Liver (tissue), 3 donors: Measurements from ENCODE around the gene TMEM86B.
A peak's percentile ranks its signal among the peaks of the same experiment; 100 is the strongest.

Source experiments
- JUND ChIP-seq, 2 donors: IDR thresholded peaks; 2 replicates each; pipeline ENCODE4 v1.6.1; 2016; ENCODE audit warnings: antibody characterized with exemption in 2 of 2
- TF ChIP-seq, protein P1 (sequence below): fragments of 150-350 bp; IDR thresholded peaks from 2 replicates; pipeline ENCODE4 v1.5.1; 2017; ENCODE audit warnings: improper control_type of control experiment, low read depth, low read length; ENCODE audit not compliant: missing input control
- donor health status: healthy.
- donor health status: healthy.

DNA sequence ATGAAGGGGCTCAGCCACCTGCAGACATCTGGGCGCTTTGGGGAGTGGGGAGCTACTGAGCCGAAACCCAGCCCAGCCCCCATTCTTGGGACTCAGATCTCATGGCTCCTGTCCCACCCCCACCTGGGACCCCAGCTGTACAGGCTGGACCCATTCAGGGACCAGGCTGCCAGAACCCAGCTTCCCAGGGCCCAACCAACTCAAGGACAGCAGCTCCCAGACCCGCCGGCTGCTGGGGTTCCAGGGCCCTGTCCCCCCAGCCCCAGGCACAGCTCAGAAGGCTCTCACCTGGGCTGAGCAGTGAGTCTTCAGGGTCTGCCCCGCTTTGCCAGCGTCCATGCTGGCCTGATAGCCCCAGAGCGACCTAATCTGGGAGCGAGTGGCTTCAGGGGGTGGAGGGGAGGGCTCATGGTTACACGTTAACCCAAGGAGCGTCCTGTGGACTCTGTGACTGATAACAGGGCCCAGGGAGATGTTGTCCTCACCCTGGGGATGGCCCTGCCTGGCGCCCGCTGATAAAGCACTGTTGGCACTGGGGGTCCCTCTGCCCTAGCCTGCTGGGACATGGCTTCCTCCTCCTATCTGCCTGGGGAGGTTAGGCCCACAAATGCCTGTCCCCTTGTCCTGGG lies at the start of gene TMEM86B:
- TF ChIP-seq, protein P1, sequence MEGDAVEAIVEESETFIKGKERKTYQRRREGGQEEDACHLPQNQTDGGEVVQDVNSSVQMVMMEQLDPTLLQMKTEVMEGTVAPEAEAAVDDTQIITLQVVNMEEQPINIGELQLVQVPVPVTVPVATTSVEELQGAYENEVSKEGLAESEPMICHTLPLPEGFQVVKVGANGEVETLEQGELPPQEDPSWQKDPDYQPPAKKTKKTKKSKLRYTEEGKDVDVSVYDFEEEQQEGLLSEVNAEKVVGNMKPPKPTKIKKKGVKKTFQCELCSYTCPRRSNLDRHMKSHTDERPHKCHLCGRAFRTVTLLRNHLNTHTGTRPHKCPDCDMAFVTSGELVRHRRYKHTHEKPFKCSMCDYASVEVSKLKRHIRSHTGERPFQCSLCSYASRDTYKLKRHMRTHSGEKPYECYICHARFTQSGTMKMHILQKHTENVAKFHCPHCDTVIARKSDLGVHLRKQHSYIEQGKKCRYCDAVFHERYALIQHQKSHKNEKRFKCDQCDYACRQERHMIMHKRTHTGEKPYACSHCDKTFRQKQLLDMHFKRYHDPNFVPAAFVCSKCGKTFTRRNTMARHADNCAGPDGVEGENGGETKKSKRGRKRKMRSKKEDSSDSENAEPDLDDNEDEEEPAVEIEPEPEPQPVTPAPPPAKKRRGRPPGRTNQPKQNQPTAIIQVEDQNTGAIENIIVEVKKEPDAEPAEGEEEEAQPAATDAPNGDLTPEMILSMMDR: no peak
- peak in 1 of 2 donors; percentile 24 for TF ChIP-seq JUND (IDR thresholded peaks at IDR 0.05)
